H1 (cell line): ENCODE data around the gene PCDHA1.

Experiments
- EGR1 ChIP-seq: IDR thresholded peaks from 2 replicates; pipeline ENCODE4 v1.6.1; 2011; ENCODE audit warnings: low read depth, low read length, borderline replicate concordance
- POLR2A ChIP-seq, 2 experiments: IDR thresholded peaks; 1 replicate in 1 of 2; 2 replicates in 1 of 2; pipeline ENCODE4 v1.6.1; 2011; ENCODE audit warnings: low read depth in 2 of 2, low read length in 2 of 2, mild to moderate bottlenecking in 2 of 2; ENCODE audit errors: control extremely low read depth in 1 of 2
- RFX5 ChIP-seq: IDR thresholded peaks from 2 replicates; pipeline ENCODE4 v1.6.1; 2011; ENCODE audit warnings: low read depth, low read length, improper control_type of control experiment, borderline replicate concordance
- SIX5 ChIP-seq: IDR thresholded peaks from 2 replicates; pipeline ENCODE4 v1.6.1; 2011; ENCODE audit warnings: mild to moderate bottlenecking, low read depth, low read length
- TEAD4 ChIP-seq: IDR thresholded peaks from 2 replicates; pipeline ENCODE4 v1.6.1; 2012; ENCODE audit warnings: low read depth, low read length, inconsistent platforms, mixed read lengths
- TF ChIP-seq, protein P1 (sequence below), 3 experiments: IDR thresholded peaks; 1 replicate in 2 of 3; 2 replicates in 1 of 3; pipeline versions ENCODE4 v1.5.1 to v1.6.1; 2011; ENCODE audit warnings: low read length in 3 of 3, mild to moderate bottlenecking in 3 of 3, inconsistent platforms in 2 of 3, low read depth in 1 of 3, moderate library complexity in 1 of 3; ENCODE audit not compliant: insufficient read depth in 1 of 3; ENCODE audit errors: control extremely low read depth in 1 of 3
- TF ChIP-seq, protein P2 (sequence below): IDR thresholded peaks from 2 replicates; pipeline ENCODE4 v1.6.1; 2011; ENCODE audit warnings: low read depth, mild to moderate bottlenecking, low read length; ENCODE audit not compliant: insufficient read depth

DNA sequence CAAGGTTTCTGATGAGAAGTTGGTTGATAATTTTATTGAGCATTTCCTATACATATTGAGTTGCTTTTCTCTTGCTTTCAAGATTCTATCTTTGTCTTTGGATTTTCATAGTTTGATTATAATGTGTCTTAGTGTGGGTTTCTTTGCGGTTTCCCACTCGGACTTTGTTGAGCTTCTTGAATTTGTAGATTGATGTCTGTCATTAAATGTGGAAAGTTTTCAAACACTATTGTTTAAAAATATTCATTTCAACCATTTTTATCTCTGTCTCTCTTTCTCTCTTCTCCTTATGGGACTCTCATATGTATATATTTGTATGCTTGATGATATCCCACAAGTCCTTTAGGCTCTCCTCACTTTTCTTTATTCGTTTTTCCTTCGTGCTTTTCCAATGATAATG is 18.5 kb upstream of the PCDHA1 start:
- TF ChIP-seq, protein P1, sequence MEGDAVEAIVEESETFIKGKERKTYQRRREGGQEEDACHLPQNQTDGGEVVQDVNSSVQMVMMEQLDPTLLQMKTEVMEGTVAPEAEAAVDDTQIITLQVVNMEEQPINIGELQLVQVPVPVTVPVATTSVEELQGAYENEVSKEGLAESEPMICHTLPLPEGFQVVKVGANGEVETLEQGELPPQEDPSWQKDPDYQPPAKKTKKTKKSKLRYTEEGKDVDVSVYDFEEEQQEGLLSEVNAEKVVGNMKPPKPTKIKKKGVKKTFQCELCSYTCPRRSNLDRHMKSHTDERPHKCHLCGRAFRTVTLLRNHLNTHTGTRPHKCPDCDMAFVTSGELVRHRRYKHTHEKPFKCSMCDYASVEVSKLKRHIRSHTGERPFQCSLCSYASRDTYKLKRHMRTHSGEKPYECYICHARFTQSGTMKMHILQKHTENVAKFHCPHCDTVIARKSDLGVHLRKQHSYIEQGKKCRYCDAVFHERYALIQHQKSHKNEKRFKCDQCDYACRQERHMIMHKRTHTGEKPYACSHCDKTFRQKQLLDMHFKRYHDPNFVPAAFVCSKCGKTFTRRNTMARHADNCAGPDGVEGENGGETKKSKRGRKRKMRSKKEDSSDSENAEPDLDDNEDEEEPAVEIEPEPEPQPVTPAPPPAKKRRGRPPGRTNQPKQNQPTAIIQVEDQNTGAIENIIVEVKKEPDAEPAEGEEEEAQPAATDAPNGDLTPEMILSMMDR (IDR thresholded peaks at IDR 0.05; ENCODE audit: control extremely low read depth in 1 of 3, insufficient read depth in 1 of 3, low read depth in 1 of 3, low read length in 3 of 3) = no peak
- TF ChIP-seq EGR1 (no peak), TEAD4 (no peak), POLR2A (IDR thresholded peaks at IDR 0.05; ENCODE audit: control extremely low read depth in 1 of 2, low read depth in 2 of 2, low read length in 2 of 2) (no peak), RFX5 (no peak), SIX5 (no peak)
- TF ChIP-seq, protein P2, sequence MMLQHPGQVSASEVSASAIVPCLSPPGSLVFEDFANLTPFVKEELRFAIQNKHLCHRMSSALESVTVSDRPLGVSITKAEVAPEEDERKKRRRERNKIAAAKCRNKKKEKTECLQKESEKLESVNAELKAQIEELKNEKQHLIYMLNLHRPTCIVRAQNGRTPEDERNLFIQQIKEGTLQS = no peak
